ENCODE data around the gene PNPLA6.

The PNPLA6 gene

DNA sequence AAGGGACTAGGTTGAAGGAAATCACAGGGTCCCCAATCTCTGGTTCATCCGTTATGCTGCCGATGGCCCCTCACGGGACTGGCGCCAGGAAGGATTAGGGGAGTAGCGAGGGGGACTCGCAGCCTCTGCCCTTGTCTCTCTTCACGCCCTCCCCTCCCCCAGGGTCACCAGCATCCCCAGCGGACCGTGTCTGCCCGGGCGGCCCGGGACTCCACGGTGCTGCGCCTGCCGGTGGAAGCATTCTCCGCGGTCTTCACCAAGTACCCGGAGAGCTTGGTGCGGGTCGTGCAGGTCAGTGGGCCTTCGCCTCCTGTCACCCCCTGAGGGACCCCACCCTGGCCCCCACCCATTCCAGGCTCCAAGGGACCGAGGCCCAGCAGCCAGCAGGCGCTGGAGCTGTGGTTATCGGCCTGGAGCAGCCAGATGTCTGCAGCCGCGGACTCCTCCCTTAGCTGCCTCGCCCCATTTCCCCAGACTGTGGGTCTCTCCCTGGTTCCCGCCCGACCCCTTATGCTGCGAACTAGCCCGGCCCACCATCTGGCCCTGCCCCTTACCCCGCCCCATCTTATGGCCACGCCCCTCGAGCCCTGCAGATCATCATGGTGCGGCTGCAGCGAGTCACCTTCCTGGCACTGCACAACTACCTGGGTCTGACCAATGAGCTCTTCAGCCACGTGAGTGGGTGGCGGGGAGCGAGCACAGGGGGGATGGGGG lies 5.4 kb downstream of the PNPLA6 start:
- Histone ChIP-seq H3K27me3 (replicated peaks; ENCODE audit: control insufficient read depth, insufficient read depth, low read length) (no peaks in the 10 kb centered on the region), H3K4me3 (replicated peaks; ENCODE audit: low read depth, low read length) (no peak overlapping the region), H3K36me3 (ENCODE audit: control insufficient read depth, insufficient read depth, low read length) (peaks cover 16% of the 10 kb centered on the region)
- no peak for DNase-seq (ENCODE audit: extremely low read depth, insufficient read length)
- TF ChIP-seq, protein P1, sequence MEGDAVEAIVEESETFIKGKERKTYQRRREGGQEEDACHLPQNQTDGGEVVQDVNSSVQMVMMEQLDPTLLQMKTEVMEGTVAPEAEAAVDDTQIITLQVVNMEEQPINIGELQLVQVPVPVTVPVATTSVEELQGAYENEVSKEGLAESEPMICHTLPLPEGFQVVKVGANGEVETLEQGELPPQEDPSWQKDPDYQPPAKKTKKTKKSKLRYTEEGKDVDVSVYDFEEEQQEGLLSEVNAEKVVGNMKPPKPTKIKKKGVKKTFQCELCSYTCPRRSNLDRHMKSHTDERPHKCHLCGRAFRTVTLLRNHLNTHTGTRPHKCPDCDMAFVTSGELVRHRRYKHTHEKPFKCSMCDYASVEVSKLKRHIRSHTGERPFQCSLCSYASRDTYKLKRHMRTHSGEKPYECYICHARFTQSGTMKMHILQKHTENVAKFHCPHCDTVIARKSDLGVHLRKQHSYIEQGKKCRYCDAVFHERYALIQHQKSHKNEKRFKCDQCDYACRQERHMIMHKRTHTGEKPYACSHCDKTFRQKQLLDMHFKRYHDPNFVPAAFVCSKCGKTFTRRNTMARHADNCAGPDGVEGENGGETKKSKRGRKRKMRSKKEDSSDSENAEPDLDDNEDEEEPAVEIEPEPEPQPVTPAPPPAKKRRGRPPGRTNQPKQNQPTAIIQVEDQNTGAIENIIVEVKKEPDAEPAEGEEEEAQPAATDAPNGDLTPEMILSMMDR (IDR thresholded peaks at IDR 0.05; ENCODE audit: insufficient read depth, low read length, poor library complexity, severe bottlenecking): no peak

DNA sequence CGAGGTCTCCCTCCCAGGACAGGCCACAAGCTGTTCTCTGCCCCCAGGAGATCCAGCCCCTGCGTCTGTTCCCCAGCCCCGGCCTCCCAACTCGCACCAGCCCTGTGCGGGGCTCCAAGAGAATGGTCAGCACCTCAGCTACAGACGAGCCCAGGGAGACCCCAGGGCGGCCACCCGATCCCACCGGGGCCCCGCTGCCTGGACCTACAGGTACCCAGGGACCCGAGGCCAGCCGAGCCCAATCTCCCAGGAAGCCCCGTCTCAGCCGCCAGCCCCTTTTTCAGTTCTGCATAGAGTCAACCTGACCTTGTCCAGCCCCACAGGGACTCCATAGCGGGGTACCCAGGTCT lies 5.9 kb downstream of the PNPLA6 start:
- DNase-seq (ENCODE audit: extremely low read depth, insufficient read length): no peak
- H3K36me3 ChIP-seq (ENCODE audit: control insufficient read depth, insufficient read depth, low read length): peaks cover 16% of the 10 kb centered on the region
- H3K27me3 ChIP-seq (replicated peaks; ENCODE audit: control insufficient read depth, insufficient read depth, low read length): no peaks in the 10 kb centered on the region
- TF ChIP-seq, protein P1 (IDR thresholded peaks at IDR 0.05; ENCODE audit: insufficient read depth, low read length, poor library complexity, severe bottlenecking): no peak
- H3K4me3 ChIP-seq (replicated peaks; ENCODE audit: low read depth, low read length): no peak overlapping the region

DNA sequence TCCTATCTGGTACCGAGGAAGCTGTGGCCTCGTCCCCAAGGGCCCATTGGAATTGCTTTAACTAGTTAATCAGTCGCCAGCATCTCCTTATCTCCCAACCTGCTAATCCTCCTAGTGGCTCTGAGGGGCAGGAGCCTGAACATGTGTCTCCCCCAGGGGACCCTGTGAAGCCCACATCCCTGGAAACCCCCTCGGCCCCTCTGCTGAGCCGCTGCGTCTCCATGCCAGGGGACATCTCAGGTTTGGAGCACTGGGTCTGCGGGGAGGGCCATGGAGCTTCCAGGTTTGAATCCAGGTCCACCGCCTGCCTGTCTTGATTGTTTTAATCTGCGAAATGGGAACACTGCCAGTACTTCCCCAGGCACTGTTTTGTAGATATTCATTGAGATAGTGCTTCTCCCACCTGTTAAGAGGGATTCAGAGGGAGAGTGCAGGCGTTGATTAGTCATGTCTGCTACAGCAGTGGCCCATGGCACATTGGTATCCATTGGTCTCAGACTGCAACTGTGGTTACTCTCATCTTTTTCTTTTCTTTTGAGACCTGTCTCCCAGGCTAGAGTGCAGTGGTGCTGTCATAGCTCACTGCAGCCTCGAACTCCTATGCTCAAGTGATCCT lies 6.4 kb downstream of the PNPLA6 start:
- DNase-seq (ENCODE audit: extremely low read depth, insufficient read length): no peak
- H3K27me3 ChIP-seq (replicated peaks; ENCODE audit: control insufficient read depth, insufficient read depth, low read length): no peaks in the 10 kb centered on the region
- TF ChIP-seq, protein P1 (IDR thresholded peaks at IDR 0.05; ENCODE audit: insufficient read depth, low read length, poor library complexity, severe bottlenecking): no peak
- H3K36me3 ChIP-seq (ENCODE audit: control insufficient read depth, insufficient read depth, low read length): peaks cover 16% of the 10 kb centered on the region
- H3K4me3 ChIP-seq (replicated peaks; ENCODE audit: low read depth, low read length): no peak overlapping the region

DNA sequence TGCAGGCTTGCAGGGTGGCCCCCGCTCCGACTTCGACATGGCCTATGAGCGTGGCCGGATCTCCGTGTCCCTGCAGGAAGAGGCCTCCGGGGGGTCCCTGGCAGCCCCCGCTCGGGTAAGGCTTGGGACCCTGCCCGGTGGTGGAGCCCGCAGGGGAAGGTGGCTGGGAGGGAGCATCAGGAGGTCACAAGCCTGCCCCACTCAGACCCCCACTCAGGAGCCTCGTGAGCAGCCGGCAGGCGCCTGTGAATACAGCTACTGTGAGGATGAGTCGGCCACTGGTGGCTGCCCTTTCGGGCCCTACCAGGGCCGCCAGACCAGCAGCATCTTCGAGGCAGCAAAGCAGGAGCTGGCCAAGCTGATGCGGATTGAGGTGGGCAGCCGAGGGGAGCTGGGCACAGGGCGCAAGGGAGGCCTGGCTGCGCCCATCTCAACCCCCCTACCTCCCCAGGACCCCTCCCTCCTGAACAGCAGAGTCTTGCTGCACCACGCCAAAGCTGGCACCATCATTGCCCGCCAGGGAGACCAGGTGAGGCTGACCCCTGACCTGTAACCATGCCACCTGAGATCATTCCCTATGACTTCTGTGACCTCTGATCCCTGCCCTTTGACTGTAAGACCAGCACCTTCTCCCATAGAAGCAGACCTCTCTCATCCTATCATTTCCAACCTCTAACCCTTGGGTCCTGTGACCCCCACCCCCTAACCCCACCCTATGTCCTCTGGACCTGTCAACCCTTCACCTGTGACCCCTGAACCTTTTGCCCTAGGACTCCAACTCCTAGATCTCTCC lies 7.2 kb downstream of the PNPLA6 start:
- TF ChIP-seq, protein P1 (IDR thresholded peaks at IDR 0.05; ENCODE audit: insufficient read depth, low read length, poor library complexity, severe bottlenecking): no peak
- no peak for DNase-seq (ENCODE audit: extremely low read depth, insufficient read length)
- H3K4me3 ChIP-seq (replicated peaks; ENCODE audit: low read depth, low read length): no peak overlapping the region
- H3K36me3 ChIP-seq (ENCODE audit: control insufficient read depth, insufficient read depth, low read length): peaks cover 16% of the 10 kb centered on the region
- no peaks in the 10 kb centered on the region for H3K27me3 ChIP-seq (replicated peaks; ENCODE audit: control insufficient read depth, insufficient read depth, low read length)

DNA sequence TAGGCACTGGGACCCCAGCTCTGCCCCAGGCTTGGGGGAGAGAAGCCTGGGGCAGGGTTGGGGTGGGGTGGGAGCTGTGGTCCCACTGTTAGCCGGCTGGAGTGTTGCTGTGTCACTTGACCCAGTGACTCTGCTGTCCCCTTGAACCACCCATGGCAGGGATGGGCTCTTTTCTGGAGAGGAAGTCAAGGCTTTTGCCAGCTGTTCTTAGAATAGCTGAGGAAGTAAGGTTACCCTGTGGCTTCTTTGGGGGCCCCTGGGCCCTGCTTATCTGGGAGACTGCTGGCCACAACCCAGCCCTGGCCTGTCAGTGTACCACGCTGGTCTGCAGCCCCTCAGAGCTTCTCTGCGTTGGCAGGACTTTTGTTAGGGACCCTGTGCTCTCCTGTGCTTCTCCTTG lies 9.1 kb downstream of the PNPLA6 start:
- Histone ChIP-seq H3K36me3 (ENCODE audit: control insufficient read depth, insufficient read depth, low read length) (peaks cover 16% of the 10 kb centered on the region), H3K4me3 (replicated peaks; ENCODE audit: low read depth, low read length) (no peak overlapping the region), H3K27me3 (replicated peaks; ENCODE audit: control insufficient read depth, insufficient read depth, low read length) (no peaks in the 10 kb centered on the region)
- no peak for DNase-seq (ENCODE audit: extremely low read depth, insufficient read length)
- TF ChIP-seq, protein P1 (IDR thresholded peaks at IDR 0.05; ENCODE audit: insufficient read depth, low read length, poor library complexity, severe bottlenecking): no peak
